ENCODE results near the gene KIAA1958. TPM values are rescaled to one million over a fixed set of nuclear protein-coding genes. Genes with fewer than 3 reads are reported as not detected.

The KIAA1958 gene
- total and polyA plus RNA-seq, 2 of the 8 experiments (the other 6 are each of a cell fraction or from before 2014, with no cell fraction given) = 11.4 to 43.8 TPM

GRCh38 chr9:112648624-112649023 lies 162.0 kb downstream of the KIAA1958 start:
- Histone ChIP-seq H3K14ac (ENCODE audit: insufficient read length) (no peak overlapping the region), H3K18ac (ENCODE audit: extremely low read depth, low read length) (no peak overlapping the region), H2AK5ac (ENCODE audit: low read depth, low read length) (no peak overlapping the region), H3K36me3 (ENCODE audit: control insufficient read depth in 2 of 4, insufficient read depth in 4 of 4, low read length in 3 of 4) (peaks cover 0 to 11% (median 1%) of the 10 kb centered on the region in 4 experiments; a peak in 3 of 8 replicates), H2BK120ac (replicated peaks; ENCODE audit: low read depth, low read length) (no peak overlapping the region), H3K4me1 (replicated peaks in 1 of 4; ENCODE audit: control insufficient read depth in 3 of 4, insufficient read depth in 4 of 4, low read length in 3 of 4) (peaks cover 0 to 6% (median 0%) of the 10 kb centered on the region in 4 experiments; a peak in 3 of 7 replicates), H3K23me2 (ENCODE audit: low read depth, low read length) (no peaks in the 10 kb centered on the region), H3K23ac (ENCODE audit: insufficient read length) (no peak overlapping the region), H4K8ac (ENCODE audit: extremely low read depth, insufficient read depth, low read length) (no peak overlapping the region), H3K79me2 (ENCODE audit: control insufficient read depth in 1 of 2, insufficient read depth in 2 of 2, low read length in 2 of 2) (0 out of 4 replicates have a peak, but pooled peaks cover 0 to 4% of the 10 kb centered on the region in 2 experiments), H4K20me1 (replicated peaks in 1 of 2; ENCODE audit: control insufficient read depth in 1 of 2, insufficient read depth in 2 of 2, low read length in 2 of 2) (no peaks in the 10 kb centered on the region), H3K4me2 (ENCODE audit: insufficient read depth in 1 of 2, low read depth in 2 of 2, low read length in 2 of 2) (no peak overlapping the region), H3K9me3 (ENCODE audit: insufficient read depth in 2 of 2, low read depth in 1 of 2, low read length in 1 of 2) (peaks cover 5 to 6% of the 10 kb centered on the region in 2 experiments; a peak in 2 of 4 replicates), H2AFZ (ENCODE audit: low read length) (no peak overlapping the region), H3K4me3 (ENCODE audit: extremely low read depth in 1 of 4, insufficient read depth in 2 of 4, low read depth in 3 of 4, low read length in 4 of 4) (no peak overlapping the region), H3K27ac (ENCODE audit: low read depth, low read length) (no peak overlapping the region), H3K56ac (replicated peaks; ENCODE audit: insufficient read length, low read depth, low read length) (no peak overlapping the region), H2BK15ac (ENCODE audit: low read length) (no peak overlapping the region), H3K9ac (replicated peaks in 1 of 4; ENCODE audit: extremely low read depth in 1 of 4, low read depth in 3 of 4, low read length in 3 of 4) (no peak overlapping the region), H3K4ac (replicated peaks; ENCODE audit: insufficient read length, low read depth, low read length) (no peak overlapping the region), H3K27me3 (replicated peaks in 1 of 4; ENCODE audit: control insufficient read depth in 3 of 4, extremely low read depth in 1 of 4, insufficient read depth in 3 of 4, low read length in 3 of 4) (no peaks in the 10 kb centered on the region), H2BK12ac (ENCODE audit: low read depth, low read length) (no peak overlapping the region), H2BK5ac (ENCODE audit: low read depth, low read length) (no peak overlapping the region), H4K91ac (replicated peaks; ENCODE audit: insufficient read length, low read length) (no peak overlapping the region), H2BK20ac (ENCODE audit: low read length) (no peak overlapping the region), H3K79me1 (ENCODE audit: low read depth, low read length) (no peaks in the 10 kb centered on the region), H4K5ac (ENCODE audit: insufficient read length, low read depth, low read length) (no peak overlapping the region)
- FAIRE-seq (no peak), DNase-seq (ENCODE audit: low read depth in 1 of 2, low spot score in 2 of 2) (no peak)
- TF ChIP-seq ATF2 (IDR thresholded peaks at IDR 0.05; ENCODE audit: low read length) (no peak), TCF12 (IDR thresholded peaks at IDR 0.05; ENCODE audit: low read depth, low read length) (no peak), RBBP5 (IDR thresholded peaks at IDR 0.05; ENCODE audit: borderline replicate concordance, low read depth, low read length) (no peak), SP1 (IDR thresholded peaks at IDR 0.05; ENCODE audit: low read depth, low read length) (no peak), NANOG (IDR thresholded peaks at IDR 0.05; ENCODE audit: insufficient read depth, low read depth, low read length, poor library complexity, severe bottlenecking) (no peak), SP4 (IDR thresholded peaks at IDR 0.05; ENCODE audit: low read length) (no peak), HDAC2 (IDR thresholded peaks at IDR 0.05; ENCODE audit: borderline replicate concordance in 1 of 2, low read depth in 2 of 2, low read length in 2 of 2) (no peak), GTF2F1 (IDR thresholded peaks at IDR 0.05; ENCODE audit: borderline replicate concordance, low read depth, low read length) (no peak), CHD1 (IDR thresholded peaks at IDR 0.05; ENCODE audit: low read depth, low read length) (no peak)
- ChIA-PET CTCF (ENCODE audit: partially characterized antibody) (no interaction called here), POLR2A (ENCODE audit: partially characterized antibody) (interaction anchor here (0.6 kb wide), 1 partner anchor 310 kb away, joined by 3 read pairs; no protein-coding TSS in a partner anchor)
- 89% methylated on average over 1 of the region's 1 CpG; no CpG with 5 or more reads in 1 of the 2 experiments for WGBS, 2 experiments (ENCODE audit: extremely low coverage in 1 of 2, insufficient coverage in 1 of 2, insufficient read length in 1 of 2, insufficient replicate concordance in 2 of 2, low coverage in 1 of 2, low lambda C conversion rate in 2 of 2, missing lambda C conversion rate in 1 of 2)

All from H1 (cell line).